ENCODE data around the gene RAVER1.

Gene RAVER1

GRCh38 chr19:10278935-10279334, 54.4 kb downstream of the RAVER1 start:
- DNase-seq (ENCODE audit: low read depth): peak; percentile 26
- H3K4me3 ChIP-seq (ENCODE audit: low read depth, low read length): no peak overlapping the region
- no peak for TF ChIP-seq MYC (IDR thresholded peaks at IDR 0.05; ENCODE audit: low read depth, low read length)
- TF ChIP-seq CTCF (IDR thresholded peaks at IDR 0.05; ENCODE audit: low read depth, low read length): no peak
- no peak for TF ChIP-seq POLR2A (IDR thresholded peaks at IDR 0.05; ENCODE audit: extremely low read depth, insufficient read length)
- TF ChIP-seq, protein P1, sequence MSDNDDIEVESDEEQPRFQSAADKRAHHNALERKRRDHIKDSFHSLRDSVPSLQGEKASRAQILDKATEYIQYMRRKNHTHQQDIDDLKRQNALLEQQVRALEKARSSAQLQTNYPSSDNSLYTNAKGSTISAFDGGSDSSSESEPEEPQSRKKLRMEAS (IDR thresholded peaks at IDR 0.05; ENCODE audit: low read depth, low read length): no peak

- DNase-seq (ENCODE audit: low read depth): peak; percentile 43
- TF ChIP-seq, protein P1 (IDR thresholded peaks at IDR 0.05; ENCODE audit: low read depth, low read length): no peak
- no peak overlapping the region for H3K4me3 ChIP-seq (ENCODE audit: low read depth, low read length)
Measured at GRCh38 chr19:10277795-10278589, 55.3 kb downstream of the RAVER1 start.

DNA sequence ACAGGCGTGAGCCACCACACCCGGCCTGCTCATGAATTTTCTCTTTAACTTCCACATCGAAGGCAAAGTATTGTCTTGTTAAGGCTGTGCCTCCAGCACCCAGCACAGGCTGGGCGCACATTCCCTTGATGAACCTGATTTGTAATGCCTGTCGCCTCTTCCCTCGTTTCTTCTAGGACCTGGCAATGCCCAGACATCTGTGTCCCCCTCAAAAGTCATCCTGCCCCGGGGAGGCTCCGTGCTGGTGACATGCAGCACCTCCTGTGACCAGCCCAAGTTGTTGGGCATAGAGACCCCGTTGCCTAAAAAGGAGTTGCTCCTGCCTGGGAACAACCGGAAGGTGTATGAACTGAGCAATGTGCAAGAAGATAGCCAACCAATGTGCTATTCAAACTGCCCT, 58.7 kb downstream of the RAVER1 start:
- peak; percentile 36 for DNase-seq (ENCODE audit: low read depth)
- no peak overlapping the region for H3K4me3 ChIP-seq (ENCODE audit: low read depth, low read length)
- TF ChIP-seq, protein P1 (IDR thresholded peaks at IDR 0.05; ENCODE audit: low read depth, low read length): no peak
- TF ChIP-seq POLR2A (IDR thresholded peaks at IDR 0.05; ENCODE audit: extremely low read depth, insufficient read length): no peak
- TF ChIP-seq MYC (IDR thresholded peaks at IDR 0.05; ENCODE audit: low read depth, low read length): no peak
- TF ChIP-seq CTCF (IDR thresholded peaks at IDR 0.05; ENCODE audit: low read depth, low read length): no peak

GRCh38 chr19:10271543-10272086, 61.7 kb downstream of the RAVER1 start:
- TF ChIP-seq CTCF (IDR thresholded peaks at IDR 0.05; ENCODE audit: low read depth, low read length) (no peak), MYC (IDR thresholded peaks at IDR 0.05; ENCODE audit: low read depth, low read length) (no peak), POLR2A (IDR thresholded peaks at IDR 0.05; ENCODE audit: extremely low read depth, insufficient read length) (no peak)
- TF ChIP-seq, protein P1 (IDR thresholded peaks at IDR 0.05; ENCODE audit: low read depth, low read length): no peak
- DNase-seq (ENCODE audit: low read depth): peak; percentile 77
- peak overlapping the region; percentile 42 for H3K4me3 ChIP-seq (ENCODE audit: low read depth, low read length)

- peak within 1 kb of the TSS; percentile 42 for H3K4me3 ChIP-seq (ENCODE audit: low read depth, low read length)
- DNase-seq (ENCODE audit: low read depth): peak; percentile 98
- TF ChIP-seq MYC (IDR thresholded peaks at IDR 0.05; ENCODE audit: low read depth, low read length) (no peak), CTCF (IDR thresholded peaks at IDR 0.05; ENCODE audit: low read depth, low read length) (peak; percentile 45)
Measured at GRCh38 chr19:10270616-10271394, 62.5 kb downstream of the RAVER1 start, which contains the start of gene ICAM1. ICAM1 (plus strand) TSS chr19:10271120; CDS start chr19:10271160, 40 bp downstream.

DNA sequence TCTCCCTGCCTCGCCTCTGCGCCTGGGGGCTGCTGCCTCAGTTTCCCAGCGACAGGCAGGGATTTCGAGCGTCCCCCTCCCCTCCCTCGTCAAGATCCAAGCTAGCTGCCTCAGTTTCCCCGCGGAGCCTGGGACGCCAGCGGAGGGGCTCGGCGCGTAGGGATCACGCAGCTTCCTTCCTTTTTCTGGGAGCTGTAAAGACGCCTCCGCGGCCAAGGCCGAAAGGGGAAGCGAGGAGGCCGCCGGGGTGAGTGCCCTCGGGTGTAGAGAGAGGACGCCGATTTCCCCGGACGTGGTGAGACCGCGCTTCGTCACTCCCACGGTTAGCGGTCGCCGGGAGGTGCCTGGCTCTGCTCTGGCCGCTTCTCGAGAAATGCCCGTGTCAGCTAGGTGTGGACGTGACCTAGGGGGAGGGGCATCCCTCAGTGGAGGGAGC, 63.1 kb downstream of the RAVER1 start:
- DNase-seq (ENCODE audit: low read depth): peak; percentile 100
- no peak for TF ChIP-seq MYC (IDR thresholded peaks at IDR 0.05; ENCODE audit: low read depth, low read length)
- TF ChIP-seq, protein P1 (IDR thresholded peaks at IDR 0.05; ENCODE audit: low read depth, low read length): no peak
- TF ChIP-seq CTCF (IDR thresholded peaks at IDR 0.05; ENCODE audit: low read depth, low read length): no peak
- TF ChIP-seq POLR2A (IDR thresholded peaks at IDR 0.05; ENCODE audit: extremely low read depth, insufficient read length): no peak
- peak overlapping the region; percentile 42 for H3K4me3 ChIP-seq (ENCODE audit: low read depth, low read length)

Measured in NB4 (cell line).